GM19397 (cell line): ENCODE results near the gene CLEC19A.
"Not testable (repeated sequence)": the region's sequence is repeated elsewhere in the genome, so short reads cannot be mapped to it uniquely, and the experiment has no call there.

ENCODE experiments used
- ATAC-seq: cut with Tn5 transposase; IDR thresholded peaks from one replicate; pipeline ENCODE4 v1.9.1; 2021; ENCODE audit warnings: mild to moderate bottlenecking, moderate library complexity; ENCODE audit not compliant: unreplicated experiment

Gene CLEC19A

DNA sequence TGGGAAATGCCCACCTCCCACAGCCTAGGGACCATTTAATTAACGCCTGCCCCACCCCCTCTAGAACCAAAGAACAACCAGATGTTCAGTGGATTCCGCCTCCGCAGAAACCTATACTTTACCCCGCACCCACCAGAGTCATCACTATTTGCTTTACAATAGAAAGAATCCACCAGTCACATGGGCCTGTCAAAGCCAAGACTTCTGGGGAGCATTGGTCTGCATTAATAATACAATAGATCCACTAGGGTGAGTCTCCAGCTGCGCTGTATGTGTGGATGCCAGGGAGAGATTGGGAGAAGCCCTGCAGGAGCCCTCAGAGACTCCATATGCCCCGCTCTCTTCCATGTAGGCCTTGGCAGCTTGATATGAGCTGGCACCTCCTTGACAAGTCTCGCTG lies 31.3 kb downstream of the CLEC19A start:
- no peak for ATAC-seq

DNA sequence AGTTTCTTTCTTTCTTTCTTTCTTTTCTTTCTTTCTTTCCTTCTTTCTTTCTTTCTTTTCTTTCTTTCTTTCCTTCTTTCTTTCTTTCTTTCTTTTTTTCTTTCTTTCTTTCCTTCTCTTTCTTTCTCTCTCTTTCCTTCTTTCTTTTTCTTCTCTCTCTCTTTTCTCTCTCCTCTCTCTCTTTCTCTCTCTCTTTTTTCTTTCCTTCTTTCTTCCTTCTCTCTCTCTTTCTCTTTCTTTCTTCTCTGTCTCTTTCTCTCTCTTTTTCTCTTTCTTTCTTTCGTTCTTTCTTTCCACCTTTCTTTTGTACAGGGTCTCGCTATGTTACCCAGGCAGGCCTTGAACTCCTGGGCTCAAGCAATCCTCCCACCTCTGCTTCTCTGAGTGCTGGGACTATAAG lies 35.7 kb downstream of the CLEC19A start:
- ATAC-seq, result not testable (repeated sequence)

DNA sequence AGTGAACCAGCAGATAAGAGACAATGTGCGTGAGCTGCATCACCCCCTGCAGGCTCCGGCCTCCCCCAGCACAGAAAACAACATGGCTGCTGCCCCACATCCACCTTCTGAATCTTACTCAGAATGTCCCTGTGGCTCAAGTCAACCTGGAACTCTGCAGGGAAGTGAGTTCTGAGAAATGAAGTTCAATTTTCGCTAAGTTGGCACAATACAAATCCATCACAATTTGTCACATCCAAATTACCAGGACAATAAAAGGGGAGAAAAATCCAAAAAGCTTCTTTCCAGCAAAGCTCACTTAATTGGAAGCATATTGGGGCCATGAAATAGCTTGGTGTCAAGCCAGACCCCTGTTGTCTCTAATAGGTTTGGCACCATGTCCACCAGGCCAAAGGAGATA lies 38.1 kb downstream of the CLEC19A start:
- ATAC-seq, result no peak

DNA sequence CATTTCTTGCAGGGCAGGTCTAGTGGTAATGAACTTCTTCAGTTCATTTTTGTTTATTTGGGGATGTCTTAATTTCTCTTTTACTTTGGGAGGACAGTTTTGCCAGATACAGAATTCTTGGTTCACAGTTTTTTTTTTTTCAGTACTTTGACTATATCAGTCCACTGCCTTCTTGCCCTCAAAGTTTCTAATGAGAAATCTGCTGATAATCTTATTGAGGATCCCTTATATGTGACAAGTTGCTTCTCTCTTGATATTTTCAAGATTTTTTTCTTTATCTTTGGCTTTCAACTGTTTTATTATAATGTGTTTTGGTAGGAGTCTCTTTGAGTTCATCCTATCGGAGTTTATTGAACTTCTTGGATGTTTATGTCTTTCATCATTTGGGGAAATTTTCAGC lies 42.8 kb downstream of the CLEC19A start:
- no peak for ATAC-seq

DNA sequence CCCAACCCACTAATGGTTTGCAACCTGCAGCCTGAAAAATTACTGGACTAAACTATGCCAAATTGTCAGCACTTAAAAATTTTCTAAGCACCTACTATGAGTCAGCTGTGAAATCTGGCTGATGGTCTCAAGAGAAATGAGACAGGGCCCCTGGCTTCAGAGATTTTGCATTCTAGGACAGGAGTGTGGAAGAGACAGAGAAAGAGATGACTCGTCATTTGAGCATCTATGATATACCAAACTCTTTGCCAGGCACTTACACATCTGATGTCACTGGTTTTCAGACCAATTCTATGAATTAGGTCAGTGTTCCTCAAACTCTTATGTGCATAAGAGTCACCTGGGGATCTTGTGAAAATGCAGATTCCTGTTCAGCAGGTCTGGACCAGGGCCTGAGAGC lies 44.4 kb downstream of the CLEC19A start:
- ATAC-seq, result no peak

DNA sequence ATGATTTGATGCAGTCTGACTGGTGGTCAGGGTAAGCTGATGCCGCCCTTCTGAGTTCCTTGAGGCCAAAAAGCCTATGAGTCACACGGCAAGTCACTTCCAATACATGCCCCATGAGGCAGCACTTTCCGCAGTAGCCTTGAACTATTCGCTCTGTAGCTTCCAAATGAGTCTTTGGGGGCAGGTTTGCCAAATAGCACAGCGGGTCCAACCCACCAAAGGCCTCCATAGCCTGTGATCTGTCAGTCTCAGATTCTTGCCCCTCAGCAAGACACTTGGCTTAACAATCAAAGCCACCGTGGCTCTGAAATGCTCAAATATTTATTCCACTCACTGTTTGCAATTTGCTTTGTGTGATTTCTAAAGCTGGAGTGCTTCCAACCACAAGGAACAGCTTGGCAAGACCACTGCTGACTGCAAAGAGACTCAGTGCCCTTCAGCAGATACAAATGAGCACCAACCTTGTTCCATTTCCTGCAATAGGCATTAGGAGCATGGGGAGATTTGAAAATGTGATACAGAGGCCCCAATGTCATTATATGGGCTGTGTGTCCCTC lies 45.4 kb downstream of the CLEC19A start:
- ATAC-seq, result no peak

DNA sequence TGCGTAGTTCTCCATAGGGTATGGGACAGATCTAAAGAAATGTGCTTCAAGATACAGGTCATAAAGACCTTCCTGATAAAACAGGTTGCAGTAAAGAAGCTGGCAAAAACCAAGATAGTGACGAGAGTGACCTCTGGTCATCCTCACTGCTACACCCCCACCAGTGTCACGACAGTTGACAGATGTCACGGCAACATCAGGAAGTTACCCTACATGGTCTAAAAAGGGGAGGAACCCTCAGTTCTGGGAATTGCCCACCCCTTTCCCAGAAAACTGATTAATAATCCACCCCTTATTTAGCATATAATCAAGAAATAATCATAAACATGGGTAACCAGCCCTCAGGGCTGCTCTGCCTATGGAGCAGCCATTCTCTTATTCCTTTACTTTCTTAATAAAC lies 46.3 kb downstream of the CLEC19A start:
- no peak for ATAC-seq

DNA sequence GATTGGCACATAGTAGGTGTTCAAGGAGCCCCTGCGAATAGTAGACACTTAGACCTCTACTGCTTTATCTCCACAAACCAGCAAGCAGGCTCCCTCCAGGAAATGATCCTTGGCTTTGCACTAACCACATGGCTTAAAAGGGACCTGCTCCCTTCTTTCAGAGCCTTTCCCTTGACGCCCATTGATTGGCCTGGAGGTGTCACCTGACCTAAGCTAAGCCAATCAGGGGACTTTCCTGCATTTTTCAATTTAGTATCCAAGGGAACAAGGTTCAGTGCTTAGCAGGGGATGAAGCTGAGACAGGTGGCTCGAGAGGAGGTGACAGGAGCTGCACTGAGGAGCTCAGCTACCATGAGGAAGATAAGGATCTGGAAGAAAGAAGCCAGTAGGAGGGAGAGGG lies 52.8 kb downstream of the CLEC19A start:
- no peak for ATAC-seq

DNA sequence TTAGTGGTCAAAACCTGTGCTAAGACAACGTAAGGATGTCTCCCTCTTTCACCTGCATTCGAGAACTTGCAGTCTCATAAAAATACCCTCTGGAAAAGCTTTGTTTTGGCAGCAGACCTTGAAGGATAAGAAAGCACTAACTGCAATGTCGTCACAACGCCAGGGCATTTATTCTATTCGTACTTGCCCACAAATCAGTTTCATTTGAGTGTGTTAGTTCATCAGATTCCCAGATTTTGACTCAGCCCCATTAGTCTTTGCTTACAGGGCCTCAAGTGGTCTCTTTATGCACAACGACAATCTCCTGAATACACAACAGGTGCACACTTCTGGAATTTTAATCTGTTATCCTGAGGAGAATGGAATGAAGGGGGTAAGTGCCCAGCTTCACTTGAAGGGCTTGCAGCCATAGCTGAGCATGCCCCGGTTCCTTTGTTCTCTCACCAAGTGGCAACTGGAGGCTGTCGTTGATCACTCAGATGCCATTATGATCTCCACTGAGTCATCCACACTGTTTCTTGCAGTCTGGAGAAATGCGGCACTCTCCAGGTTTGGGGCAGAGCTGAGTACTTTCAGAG lies 58.8 kb downstream of the CLEC19A start:
- no peak for ATAC-seq

DNA sequence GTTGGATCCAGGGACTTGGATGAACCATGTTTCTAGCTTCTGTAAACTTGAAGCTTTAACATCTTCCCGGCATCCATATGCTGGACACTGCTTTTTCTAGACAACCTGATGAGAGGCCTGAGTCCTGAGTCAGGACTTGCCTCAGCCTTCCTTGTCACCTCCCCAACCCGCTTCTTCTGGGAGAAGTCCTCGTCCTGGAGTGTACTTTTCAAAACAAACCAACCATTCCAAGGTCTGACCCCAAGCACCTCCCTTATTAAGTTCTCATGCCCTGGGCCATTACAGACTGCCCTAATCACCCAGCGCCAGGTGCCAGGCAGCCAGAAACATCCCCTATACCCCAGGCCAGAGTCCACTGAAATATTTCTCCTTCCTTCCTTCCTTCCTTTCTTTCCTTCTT lies 59.4 kb downstream of the CLEC19A start:
- ATAC-seq, result no peak

DNA sequence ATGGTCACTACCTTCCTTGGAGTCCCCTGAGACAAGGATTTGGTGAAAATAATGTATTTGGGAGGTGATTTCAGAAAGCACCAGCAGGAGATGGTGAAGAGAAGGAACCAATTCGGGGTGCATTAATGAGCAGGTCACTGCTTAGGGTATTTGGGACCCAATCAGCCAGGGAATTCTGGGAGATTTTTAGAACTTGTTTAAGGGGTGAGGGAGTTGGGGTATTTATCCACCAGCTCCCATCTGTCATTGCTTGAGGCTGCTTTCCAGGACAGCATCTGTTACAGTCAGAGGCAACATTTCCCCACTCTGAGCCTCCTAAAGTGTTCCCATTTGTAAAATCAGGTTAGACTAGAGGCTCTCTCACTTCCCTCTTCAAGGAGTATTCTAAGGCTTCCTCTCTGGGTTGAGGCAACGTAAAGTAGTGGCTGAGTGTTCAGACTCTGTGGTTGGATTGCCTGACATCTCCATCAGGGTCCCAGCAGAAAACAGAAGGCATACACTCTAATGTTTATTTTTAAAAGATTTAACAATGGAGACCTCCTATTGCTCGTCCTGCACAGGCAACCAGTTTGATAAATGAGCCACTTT lies 60.9 kb downstream of the CLEC19A start:
- ATAC-seq, result no peak

DNA sequence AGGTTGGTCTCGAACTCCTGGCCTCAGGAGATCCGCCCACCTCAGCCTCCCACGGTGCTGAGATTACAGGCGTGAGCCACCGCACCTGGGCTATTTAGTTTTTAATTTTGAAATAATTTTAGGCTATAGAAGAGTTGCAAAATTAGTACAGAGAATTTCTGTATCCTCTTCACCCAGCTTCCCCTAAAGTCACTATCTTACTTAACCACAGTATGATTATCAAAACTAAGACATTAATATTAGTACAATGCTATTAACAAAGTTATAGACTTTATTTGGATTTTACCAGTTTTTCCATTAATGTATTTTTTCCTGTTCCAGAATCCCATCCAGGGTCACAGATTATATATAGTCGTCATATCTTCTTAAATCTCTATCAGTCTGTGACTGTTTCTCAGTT lies 62.6 kb downstream of the CLEC19A start:
- ATAC-seq, result no peak

DNA sequence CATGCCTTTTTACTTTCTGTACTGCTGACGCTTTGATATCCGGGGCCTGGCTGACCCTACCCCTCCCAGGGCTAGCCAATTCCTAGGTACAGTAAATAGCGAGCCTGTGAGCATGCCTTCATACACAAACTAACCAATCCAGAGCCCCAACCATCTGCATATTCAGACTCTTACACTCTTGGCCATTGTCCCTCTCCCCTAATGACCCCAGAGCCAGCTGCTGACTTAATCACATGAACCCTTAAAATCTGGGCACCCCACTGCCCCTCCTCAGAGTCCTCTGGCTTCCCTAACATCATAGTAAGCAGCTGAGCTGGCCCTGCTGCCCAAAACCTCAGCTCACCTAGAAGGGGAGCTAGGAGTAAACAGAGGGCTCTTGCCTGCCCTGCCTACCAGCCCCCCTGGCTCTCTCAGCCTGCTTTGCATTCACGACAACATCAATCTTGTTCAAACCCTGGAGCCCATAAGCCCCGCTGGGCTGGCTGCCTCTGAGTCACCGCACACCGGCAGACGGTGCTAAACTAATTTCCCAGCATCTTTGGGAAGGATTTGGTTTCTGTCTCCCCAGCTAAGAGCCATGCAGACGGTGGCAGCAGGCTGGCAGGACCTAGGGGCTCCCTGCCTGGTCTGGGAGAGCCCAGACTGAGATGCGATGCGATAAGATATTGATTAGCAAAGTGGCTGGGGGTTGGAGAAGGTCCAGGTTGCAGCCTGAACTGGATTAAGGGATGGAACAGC lies 63.2 kb downstream of the CLEC19A start:
- no peak for ATAC-seq

DNA sequence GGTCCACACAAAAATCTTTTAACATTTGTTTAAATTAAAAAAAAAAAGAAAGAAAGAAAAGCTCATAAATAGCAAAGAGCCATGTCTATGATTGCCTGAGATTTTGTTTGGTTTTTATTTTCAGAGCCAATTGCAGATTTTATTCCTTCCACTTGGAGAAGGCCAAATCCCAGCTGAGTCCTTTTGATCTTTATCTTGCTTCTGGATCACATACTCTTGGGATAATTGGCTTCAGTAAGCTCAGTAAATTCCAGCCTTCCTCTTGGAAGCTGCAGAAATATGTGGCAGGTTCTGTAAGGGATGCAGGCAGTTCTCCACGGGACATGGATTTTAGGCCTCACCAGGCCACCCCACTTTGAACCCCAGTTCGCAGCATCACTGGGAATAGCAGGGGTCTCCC lies 68.8 kb downstream of the CLEC19A start:
- no peak for ATAC-seq

DNA sequence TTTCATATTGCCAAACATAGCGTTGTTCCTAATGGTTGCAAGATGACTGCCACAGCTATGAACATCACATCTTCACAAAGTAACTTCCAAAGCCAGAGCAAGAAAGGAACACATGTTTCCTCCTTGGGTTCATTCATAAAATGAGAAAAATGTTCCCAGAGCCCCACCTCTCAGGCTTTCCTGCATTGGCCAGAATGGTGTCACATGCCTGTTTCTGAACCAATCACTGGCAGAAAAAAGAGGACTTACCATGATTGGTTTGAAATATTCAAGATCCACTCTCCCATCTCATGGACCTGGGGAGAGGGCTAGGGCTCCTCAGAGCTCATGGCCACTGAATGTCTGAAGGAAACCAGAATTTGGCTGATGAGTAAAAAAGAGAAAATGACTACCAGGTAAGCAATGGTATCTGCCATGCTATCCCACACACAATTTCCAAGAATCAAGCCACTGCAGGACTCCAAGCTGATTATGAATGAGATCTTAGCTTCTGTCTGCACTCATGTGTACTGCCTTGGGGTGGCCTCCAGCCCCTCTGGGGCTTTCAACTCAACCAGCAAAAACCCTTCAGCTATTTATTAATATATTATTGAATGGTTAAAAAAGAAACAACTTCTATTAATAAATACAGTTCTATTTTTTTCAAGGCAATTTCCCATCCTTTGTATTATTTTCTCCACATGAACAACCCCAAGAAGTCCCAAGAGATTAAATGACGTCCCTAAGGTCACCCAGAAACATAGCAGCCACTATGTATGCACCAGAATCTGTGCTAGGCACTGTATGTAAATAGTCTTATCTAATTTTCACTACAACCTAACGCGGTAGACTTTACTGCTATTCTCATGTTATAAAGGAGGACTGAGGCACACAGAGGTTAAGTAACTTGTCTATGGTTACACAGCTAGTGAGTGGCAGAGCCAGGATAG lies 70.8 kb downstream of the CLEC19A start:
- no peak for ATAC-seq

DNA sequence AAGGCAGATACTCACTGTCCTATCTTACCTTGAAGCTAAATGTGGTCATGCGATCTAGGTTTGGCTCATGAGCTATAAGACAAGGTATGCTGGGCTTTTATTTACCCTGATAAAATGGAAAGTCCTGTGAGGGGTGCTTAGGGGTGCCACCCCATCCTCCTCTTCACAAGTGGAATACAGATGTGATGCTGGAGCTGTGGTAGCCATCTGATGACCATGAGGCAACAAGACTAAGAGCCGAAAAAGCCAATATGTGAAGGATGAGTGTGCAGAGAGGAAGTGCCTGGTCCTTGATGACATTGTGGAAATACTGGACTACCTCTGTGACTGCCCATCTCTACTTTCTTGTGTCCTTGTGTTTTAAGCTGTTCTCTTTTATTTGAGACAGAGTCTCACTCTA lies 74.0 kb downstream of the CLEC19A start:
- ATAC-seq, result no peak
